Suprapubic skin (tissue), 3 donors: ENCODE data around the gene TOX3.

Experiments
- POLR2A ChIP-seq, 2 donors: fragments of 450-650 bp; IDR thresholded peaks; one replicate each; pipeline ENCODE4 v1.6.1; 2017; ENCODE audit warnings: antibody characterized with exemption in 2 of 2, mild to moderate bottlenecking in 2 of 2, moderate library complexity in 2 of 2
- TF ChIP-seq, protein P1 (sequence below), 2 donors: fragments of 200-600 bp in 1 of 2; fragments of 450-650 bp in 1 of 2; sonication (generic) in 1 of 2; IDR thresholded peaks; one replicate each; pipeline ENCODE4 v1.5.1; 2016 to 2019; ENCODE audit warnings: antibody characterized with exemption in 2 of 2, mild to moderate bottlenecking in 1 of 2, moderate library complexity in 1 of 2

DNA sequence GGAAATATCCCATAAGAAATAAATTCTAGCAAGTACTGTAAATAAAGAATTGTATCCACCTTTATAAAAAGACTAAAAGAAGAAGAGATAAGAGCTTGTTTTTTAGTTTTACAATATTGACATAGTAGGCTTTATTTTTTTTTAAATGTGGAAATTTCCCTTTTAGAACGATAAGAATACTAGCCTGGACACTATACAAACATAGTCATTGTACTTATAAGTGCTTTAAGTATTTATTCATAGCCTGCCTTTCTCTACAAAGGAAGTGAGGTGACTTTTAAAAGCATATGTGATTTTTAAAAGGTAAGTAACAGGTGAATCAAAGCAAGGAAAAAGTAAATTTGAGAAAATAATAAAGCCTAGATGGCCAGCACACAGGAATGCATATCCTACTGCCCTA, 17.7 kb downstream of the TOX3 start:
- TF ChIP-seq POLR2A (IDR thresholded peaks at IDR 0.05): no peak
- TF ChIP-seq, protein P1, sequence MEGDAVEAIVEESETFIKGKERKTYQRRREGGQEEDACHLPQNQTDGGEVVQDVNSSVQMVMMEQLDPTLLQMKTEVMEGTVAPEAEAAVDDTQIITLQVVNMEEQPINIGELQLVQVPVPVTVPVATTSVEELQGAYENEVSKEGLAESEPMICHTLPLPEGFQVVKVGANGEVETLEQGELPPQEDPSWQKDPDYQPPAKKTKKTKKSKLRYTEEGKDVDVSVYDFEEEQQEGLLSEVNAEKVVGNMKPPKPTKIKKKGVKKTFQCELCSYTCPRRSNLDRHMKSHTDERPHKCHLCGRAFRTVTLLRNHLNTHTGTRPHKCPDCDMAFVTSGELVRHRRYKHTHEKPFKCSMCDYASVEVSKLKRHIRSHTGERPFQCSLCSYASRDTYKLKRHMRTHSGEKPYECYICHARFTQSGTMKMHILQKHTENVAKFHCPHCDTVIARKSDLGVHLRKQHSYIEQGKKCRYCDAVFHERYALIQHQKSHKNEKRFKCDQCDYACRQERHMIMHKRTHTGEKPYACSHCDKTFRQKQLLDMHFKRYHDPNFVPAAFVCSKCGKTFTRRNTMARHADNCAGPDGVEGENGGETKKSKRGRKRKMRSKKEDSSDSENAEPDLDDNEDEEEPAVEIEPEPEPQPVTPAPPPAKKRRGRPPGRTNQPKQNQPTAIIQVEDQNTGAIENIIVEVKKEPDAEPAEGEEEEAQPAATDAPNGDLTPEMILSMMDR (IDR thresholded peaks at IDR 0.05): no peak
